Testis (tissue), 3 donors: ENCODE results near the gene SLF2. TPM values are rescaled to one million over a fixed set of nuclear protein-coding genes. Genes with fewer than 3 reads are reported as not detected.
"Not testable (repeated sequence)": the region's sequence is repeated elsewhere in the genome, so short reads cannot be mapped to it uniquely, and the experiment has no call there.

Source experiments
- DNase-seq: peaks from one replicate; pipeline ENCODE4 v3.0.0-alpha.2; 2019
- H3K27ac ChIP-seq, 2 donors: fragments of 200-600 bp; sonication (generic); one replicate each; pipeline ENCODE4 v1.5.1; 2019
- H3K27me3 ChIP-seq: fragments of 200-600 bp; sonication (generic); one replicate; pipeline ENCODE4 v1.5.1; 2019
- H3K36me3 ChIP-seq: fragments of 200-600 bp; sonication (generic); one replicate; pipeline ENCODE4 v1.5.1; 2017; ENCODE audit warnings: low read depth; ENCODE audit errors: missing control alignments
- H3K4me1 ChIP-seq: fragments of 200-600 bp; sonication (generic); one replicate; pipeline ENCODE4 v1.5.1; 2019
- H3K4me3 ChIP-seq, 2 donors: fragments of 200-600 bp; sonication (generic); one replicate each; pipeline ENCODE4 v1.5.1; 2017 to 2019
- H3K9me3 ChIP-seq: fragments of 200-600 bp; sonication (generic); one replicate; pipeline ENCODE4 v1.5.1; 2017
- CTCF ChIP-seq, 3 experiments: fragments of 450-650 bp in 2 of 3; fragments of 200-600 bp in 1 of 3; sonication (generic) in 1 of 3; IDR thresholded peaks; one replicate each; pipeline ENCODE4 v1.5.1; 2016 to 2019; ENCODE audit warnings: antibody characterized with exemption in 3 of 3, mild to moderate bottlenecking in 2 of 3, moderate library complexity in 1 of 3
- POLR2A ChIP-seq: fragments of 450-650 bp; IDR thresholded peaks from one replicate; pipeline ENCODE4 v1.6.1; 2017; ENCODE audit warnings: antibody characterized with exemption, mild to moderate bottlenecking, moderate library complexity
- WGBS, 2 donors: methylation state at CpG; one replicate each; pipeline ENCODE4 v1.1.5; 2018; 5-methylcytosine and 5-hydroxymethylcytosine counted together
- intact Hi-C: fragments of 100-400 bp; cut with DNase I; formaldehyde crosslinking; loops from one replicate; pipeline ENCODE4 v1.15.1; 2023; ENCODE audit warnings: low total_unique reads
- polyA plus RNA-seq: library from polyadenylated mRNA; stranded (reverse); fragments of 350-450 nt; fragmentation: Illumina TruSeq; extraction: RNeasy Lipid Tissue Mini Kit (QIAGEN cat#74804); gene quantifications from one replicate; pipeline ENCODE4 v1.2.3, GENCODE V29; 2014; ENCODE audit warnings: low read depth, low replicate concordance; ENCODE audit not compliant: insufficient read depth
- total RNA-seq, 2 donors: library from RNA; depleted of rRNA; stranded (reverse); fragments of >200 nt; gene quantifications; one replicate each; pipeline ENCODE4 v1.2.3, GENCODE V29; 2016

Gene SLF2
- total and polyA plus RNA-seq, 3 donors from 2014 or later, result 42.6 to 171 (median 150) TPM

- H3K9me3 ChIP-seq, result no peaks in the 10 kb centered on the region
- no peak overlapping the region for H3K27ac ChIP-seq
- 70 to 71% methylated on average over 3 to 4 of the region's 4 CpGs for WGBS, 2 donors
- peaks cover 21% of the 10 kb centered on the region for H3K4me1 ChIP-seq
- no peak overlapping the region for H3K4me3 ChIP-seq
- TF ChIP-seq POLR2A (no peak), CTCF (IDR thresholded peaks at IDR 0.05) (no peak)
- no peaks in the 10 kb centered on the region for H3K36me3 ChIP-seq
- H3K27me3 ChIP-seq, result no peaks in the 10 kb centered on the region
- intact Hi-C loops, result no loop called here
- DNase-seq, result peak; percentile 7
Observed at GRCh38 chr10:100970914-100971811, 58.4 kb downstream of the SLF2 start.

- intact Hi-C loops, result no loop called here
- no peak for TF ChIP-seq POLR2A
- TF ChIP-seq CTCF (IDR thresholded peaks at IDR 0.05), result no peak
- Histone ChIP-seq H3K9me3 (no peaks in the 10 kb centered on the region), H3K4me3 (no peak overlapping the region), H3K36me3 (no peaks in the 10 kb centered on the region), H3K27me3 (no peaks in the 10 kb centered on the region), H3K4me1 (peaks cover 21% of the 10 kb centered on the region), H3K27ac (no peak overlapping the region)
- WGBS, 2 donors, result 78 to 83% methylated on average over 13 of the region's 13 CpGs
- peak; percentile 6 for DNase-seq
Observed at GRCh38 chr10:100972115-100972903, 59.5 kb downstream of the SLF2 start.

GRCh38 chr10:100972904-100973535 lies 60.3 kb downstream of the SLF2 start:
- H3K4me1 ChIP-seq, result peaks cover 21% of the 10 kb centered on the region
- no peaks in the 10 kb centered on the region for H3K27me3 ChIP-seq
- peak; percentile 1 for DNase-seq
- intact Hi-C loops, result no loop called here
- TF ChIP-seq POLR2A, result no peak
- TF ChIP-seq CTCF (IDR thresholded peaks at IDR 0.05), result no peak
- H3K9me3 ChIP-seq, result no peaks in the 10 kb centered on the region
- no peaks in the 10 kb centered on the region for H3K36me3 ChIP-seq
- WGBS, 2 donors, result 89 to 96% methylated on average over 4 to 6 of the region's 6 CpGs
- no peak overlapping the region for H3K27ac ChIP-seq
- H3K4me3 ChIP-seq, result no peak overlapping the region

- H3K4me3 ChIP-seq, H3K9me3 ChIP-seq, H3K36me3 ChIP-seq, H3K27me3 ChIP-seq, H3K27ac ChIP-seq, H3K4me1 ChIP-seq, intact Hi-C loops, DNase-seq: not testable (repeated sequence)
- WGBS, 2 donors, result 83 to 94% methylated on average over 8 of the region's 8 CpGs
Observed at GRCh38 chr10:100975397-100975796, 62.6 kb downstream of the SLF2 start.

- H3K36me3 ChIP-seq, result no peaks in the 10 kb centered on the region
- no peaks in the 10 kb centered on the region for H3K27me3 ChIP-seq
- no peak for DNase-seq
- TF ChIP-seq POLR2A, result no peak
- no peak for TF ChIP-seq CTCF (IDR thresholded peaks at IDR 0.05)
- WGBS, 2 donors, result 85 to 90% methylated on average over 3 of the region's 3 CpGs
- H3K4me1 ChIP-seq, result no peaks in the 10 kb centered on the region
- no peak overlapping the region for H3K4me3 ChIP-seq
- H3K27ac ChIP-seq, result no peak overlapping the region
- no peaks in the 10 kb centered on the region for H3K9me3 ChIP-seq
- intact Hi-C loops, result no loop called here
Observed at GRCh38 chr10:100976906-100977305, 64.1 kb downstream of the SLF2 start.
